HEK293 (cell line): ENCODE measurements around the gene AMIGO1.

Experiments used
- EGR2 ChIP-seq: fragments of 450-650 bp; formaldehyde crosslinking; IDR thresholded peaks from 2 replicates; pipeline ENCODE4 v1.5.1; 2016; ENCODE audit warnings: low read depth, missing biosample characterization, missing genetic modification characterization
- GLI2 ChIP-seq: fragments of 450-650 bp; formaldehyde crosslinking; IDR thresholded peaks from 2 replicates; pipeline ENCODE4; 2017; ENCODE audit warnings: missing biosample characterization, missing genetic modification characterization, low read depth, borderline replicate concordance
- GLI4 ChIP-seq: fragments of 450-650 bp; formaldehyde crosslinking; IDR thresholded peaks from 2 replicates; pipeline ENCODE4 v1.5.1; 2016; ENCODE audit warnings: missing biosample characterization, missing genetic modification characterization
- GLIS1 ChIP-seq: fragments of 450-650 bp; formaldehyde crosslinking; IDR thresholded peaks from 2 replicates; pipeline ENCODE4 v1.5.1; 2016; ENCODE audit warnings: missing biosample characterization, missing genetic modification characterization
- KLF10 ChIP-seq: fragments of 450-650 bp; IDR thresholded peaks from 2 replicates; pipeline ENCODE4 v1.5.1; 2018; ENCODE audit warnings: missing biosample characterization, mild to moderate bottlenecking, missing genetic modification characterization
- MEIS1 ChIP-seq: sonication (generic); formaldehyde crosslinking; IDR thresholded peaks from 2 replicates; pipeline ENCODE4 v1.8.1; 2022; ENCODE audit warnings: missing genetic modification reagents, mild to moderate bottlenecking, borderline replicate concordance
- OSR2 ChIP-seq: fragments of 450-650 bp; formaldehyde crosslinking; IDR thresholded peaks from 2 replicates; pipeline ENCODE4 v1.5.1; 2016; ENCODE audit warnings: missing biosample characterization, missing genetic modification characterization
- OVOL3 ChIP-seq: fragments of 450-650 bp; formaldehyde crosslinking; IDR thresholded peaks from 2 replicates; pipeline ENCODE4 v1.5.1; 2016; ENCODE audit warnings: missing biosample characterization, missing genetic modification characterization
- PRDM1 ChIP-seq: fragments of 450-650 bp; formaldehyde crosslinking; IDR thresholded peaks from 2 replicates; pipeline ENCODE4; 2016; ENCODE audit warnings: missing biosample characterization, missing genetic modification characterization
- SCRT1 ChIP-seq: fragments of 450-650 bp; formaldehyde crosslinking; IDR thresholded peaks from 2 replicates; pipeline ENCODE4 v1.5.1; 2016; ENCODE audit warnings: missing biosample characterization, missing genetic modification characterization, borderline replicate concordance
- SETDB1 ChIP-seq: IDR thresholded peaks from one replicate; pipeline ENCODE4 v1.6.1; 2017; ENCODE audit warnings: mild to moderate bottlenecking, low read length, moderate library complexity, mixed read lengths; ENCODE audit not compliant: insufficient read length
- SP3 ChIP-seq: fragments of 450-650 bp; formaldehyde crosslinking; IDR thresholded peaks from 2 replicates; pipeline ENCODE4 v1.5.1; 2016; ENCODE audit warnings: missing biosample characterization, missing genetic modification characterization
- TRIM28 ChIP-seq: IDR thresholded peaks from 2 replicates; pipeline ENCODE4 v1.6.1; 2011; ENCODE audit warnings: low read length, control low read depth, borderline replicate concordance
- YY1 ChIP-seq: fragments of 450-650 bp; formaldehyde crosslinking; IDR thresholded peaks from 2 replicates; pipeline ENCODE4 v1.5.1; 2018; ENCODE audit warnings: missing biosample characterization, missing genetic modification characterization
- YY2 ChIP-seq: fragments of 450-650 bp; formaldehyde crosslinking; IDR thresholded peaks from 2 replicates; pipeline ENCODE4 v1.5.1; 2016; ENCODE audit warnings: missing biosample characterization, missing genetic modification characterization
- ZBTB1 ChIP-seq: fragments of 450-650 bp; formaldehyde crosslinking; IDR thresholded peaks from 2 replicates; pipeline ENCODE4 v1.5.1; 2016; ENCODE audit warnings: missing biosample characterization, missing genetic modification characterization
- ZBTB48 ChIP-seq: fragments of 450-650 bp; formaldehyde crosslinking; IDR thresholded peaks from 2 replicates; pipeline ENCODE4 v1.5.1; 2016; ENCODE audit warnings: missing biosample characterization, missing genetic modification characterization
- ZNF140 ChIP-seq: fragments of 450-650 bp; formaldehyde crosslinking; IDR thresholded peaks from 2 replicates; pipeline ENCODE4 v1.5.1; 2016; ENCODE audit warnings: missing biosample characterization, missing genetic modification characterization
- ZNF157 ChIP-seq: fragments of 450-650 bp; formaldehyde crosslinking; IDR thresholded peaks from 2 replicates; pipeline ENCODE4 v1.5.1; 2016; ENCODE audit warnings: missing biosample characterization, missing genetic modification characterization
- ZNF175 ChIP-seq: fragments of 450-650 bp; formaldehyde crosslinking; IDR thresholded peaks from 2 replicates; pipeline ENCODE4 v1.5.1; 2016; ENCODE audit warnings: missing biosample characterization, missing genetic modification characterization
- ZNF311 ChIP-seq: fragments of 450-650 bp; formaldehyde crosslinking; IDR thresholded peaks from 2 replicates; pipeline ENCODE4 v1.5.1; 2017; ENCODE audit warnings: missing biosample characterization, missing genetic modification characterization, borderline replicate concordance
- ZNF521 ChIP-seq: fragments of 450-650 bp; formaldehyde crosslinking; IDR thresholded peaks from 2 replicates; pipeline ENCODE4 v1.5.1; 2017; ENCODE audit warnings: missing biosample characterization, mild to moderate bottlenecking, missing genetic modification characterization
- ZNF529 ChIP-seq: fragments of 450-650 bp; formaldehyde crosslinking; IDR thresholded peaks from 2 replicates; pipeline ENCODE4 v1.5.1; 2017; ENCODE audit warnings: missing genetic modification characterization, missing biosample characterization; ENCODE audit not compliant: insufficient replicate concordance
- ZNF555 ChIP-seq: fragments of 450-650 bp; formaldehyde crosslinking; conservative IDR thresholded peaks from 2 replicates; pipeline ENCODE4 v1.5.1; 2017; ENCODE audit warnings: missing biosample characterization, mild to moderate bottlenecking, missing genetic modification characterization, inconsistent platforms
- ZNF558 ChIP-seq: fragments of 450-650 bp; formaldehyde crosslinking; IDR thresholded peaks from 2 replicates; pipeline ENCODE4 v1.5.1; 2016; ENCODE audit warnings: missing biosample characterization, missing genetic modification characterization
- ZNF585B ChIP-seq: fragments of 450-650 bp; formaldehyde crosslinking; IDR thresholded peaks from 2 replicates; pipeline ENCODE4 v1.5.1; 2016; ENCODE audit warnings: missing biosample characterization, missing genetic modification characterization
- ZNF626 ChIP-seq: fragments of 450-650 bp; sonication (Bioruptor Pico); formaldehyde crosslinking; IDR thresholded peaks from 2 replicates; pipeline ENCODE4 v1.5.1; 2018; ENCODE audit warnings: missing biosample characterization, missing genetic modification characterization, inconsistent platforms
- ZNF660 ChIP-seq: fragments of 450-650 bp; IDR thresholded peaks from 2 replicates; pipeline ENCODE4 v1.5.1; 2018; ENCODE audit warnings: missing biosample characterization, mild to moderate bottlenecking, missing genetic modification characterization
- ZNF664 ChIP-seq: fragments of 450-650 bp; formaldehyde crosslinking; IDR thresholded peaks from 2 replicates; pipeline ENCODE4 v1.5.1; 2016; ENCODE audit warnings: missing biosample characterization, missing genetic modification characterization
- ZSCAN23 ChIP-seq: fragments of 450-650 bp; formaldehyde crosslinking; IDR thresholded peaks from 2 replicates; pipeline ENCODE4 v1.5.1; 2016; ENCODE audit warnings: missing biosample characterization, missing genetic modification characterization
- ZSCAN30 ChIP-seq: fragments of 450-650 bp; IDR thresholded peaks from 2 replicates; pipeline ENCODE4 v1.5.1; 2018; ENCODE audit warnings: missing biosample characterization, mild to moderate bottlenecking, missing genetic modification characterization, moderate library complexity
- TF ChIP-seq, protein P1 (sequence below): fragments of 450-650 bp; formaldehyde crosslinking; IDR thresholded peaks from 2 replicates; pipeline ENCODE4 v1.5.1; 2016; ENCODE audit warnings: missing biosample characterization, missing genetic modification characterization
- TF ChIP-seq, protein P2 (sequence below): fragments of 450-650 bp; formaldehyde crosslinking; conservative IDR thresholded peaks from 2 replicates; pipeline ENCODE4 v1.5.1; 2016; ENCODE audit warnings: low read depth, missing biosample characterization, missing genetic modification characterization
- TF ChIP-seq, protein P3 (sequence below): fragments of 450-650 bp; formaldehyde crosslinking; IDR thresholded peaks from 2 replicates; pipeline ENCODE4 v1.5.1; 2016; ENCODE audit warnings: missing biosample characterization, missing genetic modification characterization

The AMIGO1 gene

DNA sequence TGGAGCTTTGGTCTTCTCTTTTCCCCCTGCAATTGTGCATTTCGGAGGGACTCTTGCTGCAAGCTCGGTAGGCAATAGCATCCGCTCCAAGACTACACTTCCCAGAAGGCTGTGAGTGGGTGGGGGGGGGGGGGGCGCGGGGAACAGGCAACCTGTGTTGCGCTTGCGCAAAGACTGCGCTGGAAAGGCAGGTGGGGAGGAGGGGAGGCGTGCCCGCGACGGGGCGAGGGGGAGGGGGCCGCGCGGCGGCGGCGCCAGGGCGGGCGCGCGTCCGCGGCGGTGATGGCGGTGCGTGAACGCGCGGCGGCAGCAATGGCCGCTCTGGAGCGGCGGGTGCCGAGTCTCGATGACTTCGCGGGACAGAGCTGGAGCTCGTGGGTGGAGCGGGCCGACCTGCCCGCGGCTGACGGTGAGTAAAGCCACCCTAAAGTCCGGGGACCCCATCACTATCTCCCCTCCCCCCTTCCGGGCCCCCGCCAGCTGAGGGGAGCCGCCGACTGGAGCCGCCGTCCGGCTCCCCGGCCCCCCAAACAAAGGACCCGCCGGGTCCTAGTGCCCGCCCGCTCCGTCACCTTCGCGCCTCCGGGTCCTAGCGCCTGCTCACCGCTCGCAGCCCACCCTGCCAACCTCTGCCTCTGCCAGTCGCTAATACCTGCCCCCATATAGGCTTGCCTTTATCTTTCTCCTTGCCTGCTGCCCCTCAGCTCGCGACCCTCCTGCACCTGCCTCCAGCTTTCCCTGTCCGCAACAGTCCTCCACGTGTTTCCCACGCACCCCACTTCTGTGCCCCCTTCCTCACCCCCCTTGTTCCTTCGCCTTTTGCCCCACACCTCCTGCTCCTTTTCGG, 25.6 kb downstream of the AMIGO1 start, which contains the start of gene ATXN7L2 (continued):
- TF ChIP-seq, protein P1, sequence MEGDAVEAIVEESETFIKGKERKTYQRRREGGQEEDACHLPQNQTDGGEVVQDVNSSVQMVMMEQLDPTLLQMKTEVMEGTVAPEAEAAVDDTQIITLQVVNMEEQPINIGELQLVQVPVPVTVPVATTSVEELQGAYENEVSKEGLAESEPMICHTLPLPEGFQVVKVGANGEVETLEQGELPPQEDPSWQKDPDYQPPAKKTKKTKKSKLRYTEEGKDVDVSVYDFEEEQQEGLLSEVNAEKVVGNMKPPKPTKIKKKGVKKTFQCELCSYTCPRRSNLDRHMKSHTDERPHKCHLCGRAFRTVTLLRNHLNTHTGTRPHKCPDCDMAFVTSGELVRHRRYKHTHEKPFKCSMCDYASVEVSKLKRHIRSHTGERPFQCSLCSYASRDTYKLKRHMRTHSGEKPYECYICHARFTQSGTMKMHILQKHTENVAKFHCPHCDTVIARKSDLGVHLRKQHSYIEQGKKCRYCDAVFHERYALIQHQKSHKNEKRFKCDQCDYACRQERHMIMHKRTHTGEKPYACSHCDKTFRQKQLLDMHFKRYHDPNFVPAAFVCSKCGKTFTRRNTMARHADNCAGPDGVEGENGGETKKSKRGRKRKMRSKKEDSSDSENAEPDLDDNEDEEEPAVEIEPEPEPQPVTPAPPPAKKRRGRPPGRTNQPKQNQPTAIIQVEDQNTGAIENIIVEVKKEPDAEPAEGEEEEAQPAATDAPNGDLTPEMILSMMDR (tag by site-specific recombination), result no peak; the same call in 1 of the 2 replicates
- TF ChIP-seq GLIS1 (tag by site-specific recombination) (peak; percentile 59), ZNF311 (no peak), ZNF660 (tag by site-specific recombination) (peak; percentile 91), ZNF585B (tag by site-specific recombination) (0 out of 2 replicates have a peak, but pooled peaks have one; percentile 22), GLI4 (peak; percentile 98), ZBTB48 (peak; percentile 97), KLF10 (tag by site-specific recombination) (peak; percentile 82; the same call in 1 of the 2 replicates), ZNF157 (tag by site-specific recombination) (no peak), ZNF558 (tag by site-specific recombination) (0 out of 2 replicates have a peak, but pooled peaks have one; percentile 15), ZNF521 (no peak), ZNF555 (tag by site-specific recombination) (no peak), ZNF140 (tag by site-specific recombination) (no peak; the same call in 1 of the 2 replicates), MEIS1 (no peak), SP3 (tag by site-specific recombination) (peak; percentile 70), OVOL3 (tag by site-specific recombination) (peak; percentile 60; the same call in 1 of the 2 replicates), EGR2 (tag by site-specific recombination) (peak; percentile 67), PRDM1 (tag by site-specific recombination) (no peak), ZNF175 (tag by site-specific recombination) (no peak), OSR2 (tag by site-specific recombination) (peak; percentile 43; the same call in 1 of the 2 replicates), SETDB1 (no peak), ZSCAN30 (tag by site-specific recombination) (peak; percentile 96), ZNF626 (no peak), GLI2 (tag by site-specific recombination) (no peak), TRIM28 (no peak), YY1 (peak; percentile 97), ZSCAN23 (tag by site-specific recombination) (peak; percentile 95), YY2 (tag by site-specific recombination) (peak; percentile 83), ZBTB1 (tag by site-specific recombination) (no peak; the same call in 1 of the 2 replicates), ZNF529 (no peak), SCRT1 (tag by site-specific recombination) (peak; percentile 60; the same call in 1 of the 2 replicates), ZNF664 (tag by site-specific recombination) (peak; percentile 43; the same call in 1 of the 2 replicates)
- TF ChIP-seq, protein P2, sequence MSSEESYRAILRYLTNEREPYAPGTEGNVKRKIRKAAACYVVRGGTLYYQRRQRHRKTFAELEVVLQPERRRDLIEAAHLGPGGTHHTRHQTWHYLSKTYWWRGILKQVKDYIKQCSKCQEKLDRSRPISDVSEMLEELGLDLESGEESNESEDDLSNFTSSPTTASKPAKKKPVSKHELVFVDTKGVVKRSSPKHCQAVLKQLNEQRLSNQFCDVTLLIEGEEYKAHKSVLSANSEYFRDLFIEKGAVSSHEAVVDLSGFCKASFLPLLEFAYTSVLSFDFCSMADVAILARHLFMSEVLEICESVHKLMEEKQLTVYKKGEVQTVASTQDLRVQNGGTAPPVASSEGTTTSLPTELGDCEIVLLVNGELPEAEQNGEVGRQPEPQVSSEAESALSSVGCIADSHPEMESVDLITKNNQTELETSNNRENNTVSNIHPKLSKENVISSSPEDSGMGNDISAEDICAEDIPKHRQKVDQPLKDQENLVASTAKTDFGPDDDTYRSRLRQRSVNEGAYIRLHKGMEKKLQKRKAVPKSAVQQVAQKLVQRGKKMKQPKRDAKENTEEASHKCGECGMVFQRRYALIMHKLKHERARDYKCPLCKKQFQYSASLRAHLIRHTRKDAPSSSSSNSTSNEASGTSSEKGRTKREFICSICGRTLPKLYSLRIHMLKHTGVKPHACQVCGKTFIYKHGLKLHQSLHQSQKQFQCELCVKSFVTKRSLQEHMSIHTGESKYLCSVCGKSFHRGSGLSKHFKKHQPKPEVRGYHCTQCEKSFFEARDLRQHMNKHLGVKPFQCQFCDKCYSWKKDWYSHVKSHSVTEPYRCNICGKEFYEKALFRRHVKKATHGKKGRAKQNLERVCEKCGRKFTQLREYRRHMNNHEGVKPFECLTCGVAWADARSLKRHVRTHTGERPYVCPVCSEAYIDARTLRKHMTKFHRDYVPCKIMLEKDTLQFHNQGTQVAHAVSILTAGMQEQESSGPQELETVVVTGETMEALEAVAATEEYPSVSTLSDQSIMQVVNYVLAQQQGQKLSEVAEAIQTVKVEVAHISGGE, result peak; percentile 93
- TF ChIP-seq, protein P3, sequence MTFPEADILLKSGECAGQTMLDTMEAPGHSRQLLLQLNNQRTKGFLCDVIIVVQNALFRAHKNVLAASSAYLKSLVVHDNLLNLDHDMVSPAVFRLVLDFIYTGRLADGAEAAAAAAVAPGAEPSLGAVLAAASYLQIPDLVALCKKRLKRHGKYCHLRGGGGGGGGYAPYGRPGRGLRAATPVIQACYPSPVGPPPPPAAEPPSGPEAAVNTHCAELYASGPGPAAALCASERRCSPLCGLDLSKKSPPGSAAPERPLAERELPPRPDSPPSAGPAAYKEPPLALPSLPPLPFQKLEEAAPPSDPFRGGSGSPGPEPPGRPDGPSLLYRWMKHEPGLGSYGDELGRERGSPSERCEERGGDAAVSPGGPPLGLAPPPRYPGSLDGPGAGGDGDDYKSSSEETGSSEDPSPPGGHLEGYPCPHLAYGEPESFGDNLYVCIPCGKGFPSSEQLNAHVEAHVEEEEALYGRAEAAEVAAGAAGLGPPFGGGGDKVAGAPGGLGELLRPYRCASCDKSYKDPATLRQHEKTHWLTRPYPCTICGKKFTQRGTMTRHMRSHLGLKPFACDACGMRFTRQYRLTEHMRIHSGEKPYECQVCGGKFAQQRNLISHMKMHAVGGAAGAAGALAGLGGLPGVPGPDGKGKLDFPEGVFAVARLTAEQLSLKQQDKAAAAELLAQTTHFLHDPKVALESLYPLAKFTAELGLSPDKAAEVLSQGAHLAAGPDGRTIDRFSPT (tag by site-specific recombination), result peak; percentile 100
